Stimulated activated CD8-positive, alpha-beta memory T cell treated with anti-CD3 and anti-CD28 coated beads, Interleukin-12 subunit alpha, Interleukin-12 subunit beta, amount 100 ng/mL, for 4 hours (primary cell): ENCODE results near the gene GPR132.
"Not testable (repeated sequence)": the region's sequence is repeated elsewhere in the genome, so short reads cannot be mapped to it uniquely, and the experiment has no call there.

Experiments used
- DNase-seq: peaks from one replicate; pipeline ENCODE4 v3.0.0-alpha.2; 2020; ENCODE audit warnings: low read depth

The GPR132 gene

DNA sequence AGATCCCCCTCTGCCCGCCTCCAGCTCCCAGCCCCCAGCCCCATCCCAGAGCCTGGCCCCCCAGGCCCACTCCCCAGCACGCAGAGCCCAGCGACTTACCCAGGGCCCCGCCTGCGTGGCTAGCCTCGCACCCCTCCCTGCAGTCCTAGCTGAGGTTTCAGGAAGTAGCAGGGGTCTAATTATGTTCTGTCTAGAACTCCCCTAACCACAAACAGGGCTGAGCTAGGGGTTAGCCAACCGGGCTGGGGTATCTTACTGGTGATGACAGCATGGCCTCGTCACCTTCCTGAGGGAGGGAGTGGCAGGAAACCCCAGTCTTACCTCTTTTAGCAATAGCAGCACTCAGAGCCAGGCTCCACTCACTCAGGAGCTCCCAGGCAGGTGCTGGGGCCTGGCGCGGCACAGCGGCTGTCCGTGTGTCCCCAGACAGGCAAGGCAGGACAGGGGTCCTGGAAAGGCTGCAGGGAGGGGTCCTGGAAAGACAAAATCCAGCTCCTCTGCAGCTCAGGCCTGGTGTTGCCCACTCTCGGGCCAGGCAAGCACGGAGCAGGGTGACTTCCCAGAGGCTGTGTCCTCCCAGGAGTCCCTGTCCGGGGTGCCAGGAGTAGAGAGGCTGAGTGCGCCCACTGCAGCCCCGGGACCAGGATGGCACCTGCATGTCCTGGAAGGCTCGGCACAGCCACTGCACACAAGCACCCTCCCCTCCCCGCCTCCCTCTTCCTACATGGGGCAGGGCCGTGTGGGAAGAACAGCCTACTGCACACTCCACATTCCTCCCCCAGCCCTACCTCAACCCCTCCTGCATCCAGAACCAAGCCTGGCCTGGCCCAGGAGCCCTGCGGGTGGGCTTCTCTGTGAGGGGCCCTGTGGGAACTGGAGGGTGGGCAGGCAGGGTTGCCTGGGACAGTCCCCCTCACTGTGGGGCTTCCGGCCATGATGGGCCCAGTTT is at the start of gene GPR132:
TSS of gene GPR132 (minus strand) at position 151 of the 949 bp plus-strand sequence. CDS start 10,010 bp downstream, outside the sequence.
- peak; percentile 74 for DNase-seq

- DNase-seq, result not testable (repeated sequence)
These were observed 44.0 kb upstream of the GPR132 start for GRCh38 chr14:105109243-105109642.

GRCh38 chr14:105108516-105108864 is 43.3 kb upstream of the GPR132 start:
- DNase-seq, result no peak

DNA sequence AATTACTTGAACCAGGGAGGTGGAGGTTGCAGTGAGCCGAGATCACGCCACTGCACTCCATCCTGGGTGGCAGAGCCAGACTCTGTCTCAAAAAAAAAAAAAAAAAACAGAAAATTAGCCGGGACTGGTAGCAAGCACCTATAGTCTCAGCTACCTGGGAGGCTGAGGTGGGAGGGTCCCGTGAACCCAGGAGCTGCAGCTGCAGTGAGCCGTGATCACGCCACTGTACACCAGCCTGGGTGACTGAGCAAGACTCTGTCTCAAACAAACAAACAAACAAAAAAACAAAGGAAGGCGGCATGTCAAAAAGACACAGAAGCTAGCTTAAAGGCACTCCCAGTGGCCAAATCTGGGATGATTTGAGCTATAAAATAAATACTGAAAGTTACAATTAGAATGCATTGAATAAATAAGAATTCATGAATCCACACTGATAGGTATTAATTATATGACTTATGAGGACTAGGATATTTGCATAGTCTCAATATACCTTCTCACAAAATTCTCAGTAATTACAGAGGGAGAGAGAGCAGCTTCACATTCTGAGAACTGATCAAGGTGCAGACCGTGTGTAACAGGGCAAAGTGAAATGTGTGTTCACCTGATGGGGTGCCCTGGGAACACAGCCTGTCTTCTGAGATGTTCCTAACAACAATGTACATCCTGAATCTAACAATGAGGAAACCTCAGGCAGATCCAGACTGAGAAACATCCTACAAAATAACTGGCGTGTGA is 42.7 kb upstream of the GPR132 start:
- no peak for DNase-seq

GRCh38 chr14:105107351-105107750 is 42.1 kb upstream of the GPR132 start:
- DNase-seq, result no peak

DNA sequence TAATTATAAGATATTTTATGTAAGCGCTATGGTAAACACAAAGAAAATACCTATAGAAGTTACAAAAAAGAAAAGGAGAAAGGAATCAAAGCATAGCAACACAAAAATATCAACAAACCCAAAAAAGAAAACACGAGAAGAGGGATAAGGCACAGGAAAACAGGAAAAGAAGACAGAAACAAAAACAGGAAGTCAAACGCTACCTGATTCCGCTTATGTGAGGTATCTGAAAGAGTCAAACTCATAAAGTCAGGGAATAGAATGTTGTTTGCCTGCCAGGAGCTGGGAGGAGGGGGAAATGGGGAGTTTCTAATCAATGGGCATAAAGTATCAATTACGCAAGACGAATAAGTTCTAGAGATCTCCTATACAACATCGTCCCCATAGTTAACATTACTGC is 39.9 kb upstream of the GPR132 start:
- DNase-seq, result no peak

GRCh38 chr14:105102893-105103292 is 37.7 kb upstream of the GPR132 start:
- DNase-seq, result no peak

DNA sequence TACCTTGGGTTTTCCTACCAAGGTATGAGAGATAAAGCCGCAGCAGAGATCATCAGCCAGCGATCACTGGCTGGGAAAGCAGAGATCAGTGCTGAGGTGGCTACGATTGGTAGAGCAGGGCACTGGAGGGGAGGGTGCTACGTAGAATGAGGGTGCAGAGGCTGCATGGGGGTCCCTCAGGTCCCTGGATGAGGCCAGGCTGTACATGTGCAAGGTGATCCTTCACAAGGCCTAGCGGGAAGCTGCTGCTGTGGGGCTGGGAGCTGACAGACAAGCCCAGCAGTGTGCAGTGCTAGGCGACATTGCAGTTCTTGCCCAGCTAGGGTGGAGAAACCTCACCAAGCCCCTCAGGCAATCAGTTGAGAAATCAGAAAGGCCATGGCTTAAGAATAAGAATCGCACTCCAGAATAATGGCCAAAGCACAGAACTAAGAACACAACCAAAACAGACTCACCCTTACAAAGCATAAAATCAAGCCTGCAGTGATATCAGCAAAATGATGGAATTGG is 37.2 kb upstream of the GPR132 start:
- no peak for DNase-seq

- no peak for DNase-seq
These were observed 35.7 kb upstream of the GPR132 start for GRCh38 chr14:105100910-105101309.

DNA sequence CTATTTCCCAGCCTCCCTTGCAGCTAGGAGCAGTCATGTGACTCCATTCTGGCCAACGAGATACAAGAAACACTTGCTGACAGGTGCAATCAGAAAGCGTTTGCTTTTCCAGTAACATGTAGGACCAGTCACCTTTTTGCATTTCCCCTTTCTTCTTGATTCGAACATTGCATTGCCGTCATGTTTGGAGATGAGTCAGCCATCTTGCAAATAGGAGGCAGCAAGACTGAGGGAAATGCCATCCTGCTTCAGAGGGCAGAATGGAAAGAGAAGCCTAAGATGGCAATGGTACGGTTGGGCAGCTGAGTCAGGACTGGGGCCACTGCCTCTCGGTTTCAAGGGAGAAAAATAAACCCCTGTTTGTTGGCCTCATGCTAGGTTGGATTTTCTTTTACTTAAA is 34.5 kb upstream of the GPR132 start:
- DNase-seq, result no peak

- DNase-seq, result no peak
These were observed 33.1 kb upstream of the GPR132 start for GRCh38 chr14:105098316-105098715.

DNA sequence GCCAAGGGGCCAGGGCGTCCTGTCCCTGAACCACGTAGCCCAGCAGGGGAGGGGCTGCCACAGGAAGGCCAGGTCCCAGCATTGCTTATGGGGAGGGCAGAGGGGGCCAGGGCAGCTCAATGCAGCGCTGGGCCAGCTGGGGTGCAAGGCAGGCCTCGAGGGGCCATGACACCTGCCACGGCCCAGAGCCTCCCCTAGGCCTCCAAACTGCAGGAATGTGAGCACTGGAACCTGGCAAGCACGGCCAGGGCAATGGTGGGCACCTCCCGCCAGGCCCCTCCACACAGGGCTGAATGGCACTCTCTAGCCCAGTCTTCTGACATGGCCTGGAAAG is 32.5 kb upstream of the GPR132 start:
- no peak for DNase-seq

- DNase-seq, result no peak
These were observed 31.1 kb upstream of the GPR132 start for GRCh38 chr14:105096206-105096875.

GRCh38 chr14:105095236-105095805 is 30.1 kb upstream of the GPR132 start:
- no peak for DNase-seq

DNA sequence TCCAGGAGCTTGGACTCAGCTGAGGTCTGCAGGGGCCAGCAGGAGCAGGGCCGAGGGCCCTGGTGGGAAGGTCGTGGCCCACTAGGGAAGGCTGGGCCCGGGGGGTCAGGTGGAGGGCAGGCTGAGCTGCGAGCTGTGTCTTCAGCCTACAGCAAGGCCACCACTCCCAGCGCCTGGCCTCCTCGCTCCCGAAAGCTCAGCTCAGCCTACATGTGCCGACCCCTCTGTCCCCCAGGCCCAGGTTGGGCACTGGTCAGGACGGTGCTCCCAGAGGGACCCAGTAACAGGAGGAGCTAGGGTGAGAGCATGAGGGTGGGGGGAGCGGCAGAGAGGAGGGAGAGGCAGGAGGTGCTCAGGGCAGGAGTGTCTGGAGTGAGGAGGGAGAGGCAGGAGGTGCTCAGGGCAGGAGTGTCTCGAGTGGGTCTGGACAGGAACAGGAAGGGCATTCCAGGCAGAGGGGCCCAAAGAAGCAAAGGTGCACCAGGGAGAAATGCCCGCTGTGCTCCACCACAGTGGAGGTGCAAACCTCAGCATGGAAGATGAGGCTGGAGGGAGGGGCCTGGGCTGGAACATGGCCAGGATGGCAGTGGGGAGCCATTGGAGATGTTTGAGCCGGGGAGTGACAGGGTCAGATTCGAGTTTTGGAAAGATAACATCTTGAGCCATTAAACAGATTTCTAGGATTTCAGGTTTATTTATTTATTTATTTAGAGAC is 29.1 kb upstream of the GPR132 start:
- no peak for DNase-seq

- DNase-seq, result peak; percentile 72
These were observed 28.4 kb upstream of the GPR132 start for GRCh38 chr14:105093431-105094192.

- peak; percentile 59 for DNase-seq
These were observed 27.8 kb upstream of the GPR132 start for GRCh38 chr14:105093038-105093430.

GRCh38 chr14:105092171-105093037 is 27.2 kb upstream of the GPR132 start:
- DNase-seq, result no peak

- no peak for DNase-seq
These were observed 26.4 kb upstream of the GPR132 start for GRCh38 chr14:105091517-105092170.
